Heart left ventricle (tissue), 16 donors: ENCODE data around the gene PLSCR2. TPM values are rescaled to one million over a fixed set of nuclear protein-coding genes. Genes with fewer than 3 reads are reported as not detected.
"Not testable (repeated sequence)": the region's sequence is repeated elsewhere in the genome, so short reads cannot be mapped to it uniquely, and the experiment has no call there.

Experiments used
- ATAC-seq, 4 donors: fragments of 200-7000 bp; cut with Tn5 transposase; one replicate each; pipeline ENCODE4 v1.9.1; 2020 to 2022; ENCODE audit warnings: moderate library complexity in 4 of 4, mild to moderate bottlenecking in 3 of 4, moderate number of reproducible peaks in 1 of 4
- DNase-seq, 5 donors: peaks; one replicate each; pipeline ENCODE4 v3.0.0-alpha.2; 2020
- H3K27ac ChIP-seq, 12 donors: fragments of 200-600 bp; sonication (generic) in 4 of 12; one replicate each; pipeline versions ENCODE4 v1.5.0 to v1.8.0; 2016 to 2022; ENCODE audit warnings: mild to moderate bottlenecking in 2 of 12
- H3K27me3 ChIP-seq, 9 donors: fragments of 200-600 bp; sonication (generic) in 2 of 9; one replicate each; pipeline versions ENCODE4 v1.5.1 to v1.8.0; 2016 to 2022; ENCODE audit warnings: mild to moderate bottlenecking in 3 of 9
- H3K36me3 ChIP-seq, 9 donors: fragments of 200-600 bp; sonication (generic) in 2 of 9; one replicate each; pipeline versions ENCODE4 v1.5.0 to v1.8.0; 2018 to 2022; ENCODE audit warnings: mild to moderate bottlenecking in 2 of 9
- H3K4me1 ChIP-seq, 12 donors: fragments of 200-600 bp; sonication (generic) in 4 of 12; one replicate each; pipeline versions ENCODE4 v1.5.0 to v1.8.0; 2016 to 2022; ENCODE audit warnings: mild to moderate bottlenecking in 3 of 12
- H3K4me3 ChIP-seq, 12 donors: fragments of 200-600 bp; sonication (generic) in 4 of 12; one replicate each; pipeline versions ENCODE4 v1.5.0 to v1.8.0; 2017 to 2022; ENCODE audit warnings: mild to moderate bottlenecking in 9 of 12, moderate library complexity in 4 of 12
- H3K9me3 ChIP-seq, 12 donors: fragments of 200-600 bp; sonication (generic) in 4 of 12; one replicate each; pipeline versions ENCODE4 v1.5.0 to v1.8.0; 2016 to 2022; ENCODE audit warnings: mild to moderate bottlenecking in 1 of 12
- POLR2A ChIP-seq, 2 donors: fragments of 450-650 bp; IDR thresholded peaks; one replicate each; pipeline ENCODE4 v1.6.1; 2017; ENCODE audit warnings: antibody characterized with exemption in 2 of 2, mild to moderate bottlenecking in 2 of 2, moderate library complexity in 2 of 2
- WGBS, 4 donors: extraction: QIAGEN DNeasy Blood & Tissue Kit in 2 of 4; methylation state at CpG; one replicate each; pipeline versions ENCODE4 v1.1.5 to v1.1.7; 2013 to 2018; 5-methylcytosine and 5-hydroxymethylcytosine counted together
- intact Hi-C, 10 donors: fragments of 100-400 bp; cut with DNase I; formaldehyde crosslinking; loops; one replicate each; pipeline versions ENCODE4 v1.11.1 to v1.14.2; 2022
- polyA plus RNA-seq, 2 donors: library from polyadenylated mRNA; stranded (reverse); fragments of 200-250 nt; gene quantifications; one replicate each; pipeline ENCODE4 v1.2.3, GENCODE V29; 2013
- total RNA-seq, 9 donors: library from RNA; depleted of rRNA in 2 of 9; stranded (reverse); fragments of >200 nt in 2 of 9; fragmentation: NEBNext Ultra II Directional in 3 of 9; extraction: Animal tissue kit (Norgen Biotek cat#: 25700) in 3 of 9; gene quantifications; one replicate each; pipeline versions ENCODE4 v1.1.0 to v1.2.4, GENCODE V29; 2016 to 2023
- TF ChIP-seq, protein P1 (sequence below), 12 donors: fragments of 200-600 bp; sonication (generic) in 4 of 12; IDR thresholded peaks; one replicate each; pipeline versions ENCODE4 v1.5.0 to v1.8.0; 2018 to 2022; ENCODE audit warnings: antibody characterized with exemption in 12 of 12, mild to moderate bottlenecking in 5 of 12
- donor health status: ischemic (EF 13 %, LVEDD 7.1; RV severe dilation, severe dysfunction).
- donor health status: healthy with polysubstance abuse.
- donor health status: DM: no; HTN: yes; CAD: no.
- donor health status: DM: no; HTN: no; CAD: no.
- donor health status: ischemic (EF 25% LVEDD 6.9; RV normal size, moderate dysfunction).
- donor health status: ischemic (EF 25% LVEDD 5.7; RV mildly dilated, moderate dysfunction).
- donor health status: healthy.
- donor health status: DM: yes; HTN: yes; CAD: no.
- donor health status: ischemic (EF 35%, LVEDD 5.7; RV mildly dilated, moderate dysfunction).
- donor health status: nonischemic (EF 11% LVEDD 7.7; RV severe dilation, severe dysfunction).
- donor health status: DM: yes; HTN: yes; CAD: no.
- donor health status: PGD.
- donor health status: ischemic (EF 29% LVEDD 5.4; RV normal size, mild dysfunction).
- donor health status: nonischemic (EF 23%, LVEDD 6.1; RV moderate dilation, normal function).

PLSCR2 gene
- total and polyA plus RNA-seq, 11 donors = not detected

DNA sequence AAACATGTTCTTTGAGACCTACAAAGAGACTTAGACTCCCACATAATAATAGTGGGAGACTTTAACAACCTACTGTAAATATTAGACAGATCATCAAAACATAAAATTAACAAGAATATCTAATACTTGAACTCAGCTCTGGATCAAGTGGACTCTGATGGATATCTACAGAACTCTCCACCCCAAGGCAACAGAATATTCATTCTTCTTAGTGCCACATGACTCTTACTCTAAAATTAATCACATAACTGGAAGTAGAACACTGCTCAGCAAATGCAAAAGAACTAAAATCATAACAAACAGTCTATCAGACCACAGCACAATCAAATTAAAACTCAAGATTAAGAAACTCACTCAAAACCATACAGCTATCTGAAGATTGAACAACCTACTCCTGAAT is 15.9 kb upstream of the PLSCR2 start:
- TF ChIP-seq, protein P1, sequence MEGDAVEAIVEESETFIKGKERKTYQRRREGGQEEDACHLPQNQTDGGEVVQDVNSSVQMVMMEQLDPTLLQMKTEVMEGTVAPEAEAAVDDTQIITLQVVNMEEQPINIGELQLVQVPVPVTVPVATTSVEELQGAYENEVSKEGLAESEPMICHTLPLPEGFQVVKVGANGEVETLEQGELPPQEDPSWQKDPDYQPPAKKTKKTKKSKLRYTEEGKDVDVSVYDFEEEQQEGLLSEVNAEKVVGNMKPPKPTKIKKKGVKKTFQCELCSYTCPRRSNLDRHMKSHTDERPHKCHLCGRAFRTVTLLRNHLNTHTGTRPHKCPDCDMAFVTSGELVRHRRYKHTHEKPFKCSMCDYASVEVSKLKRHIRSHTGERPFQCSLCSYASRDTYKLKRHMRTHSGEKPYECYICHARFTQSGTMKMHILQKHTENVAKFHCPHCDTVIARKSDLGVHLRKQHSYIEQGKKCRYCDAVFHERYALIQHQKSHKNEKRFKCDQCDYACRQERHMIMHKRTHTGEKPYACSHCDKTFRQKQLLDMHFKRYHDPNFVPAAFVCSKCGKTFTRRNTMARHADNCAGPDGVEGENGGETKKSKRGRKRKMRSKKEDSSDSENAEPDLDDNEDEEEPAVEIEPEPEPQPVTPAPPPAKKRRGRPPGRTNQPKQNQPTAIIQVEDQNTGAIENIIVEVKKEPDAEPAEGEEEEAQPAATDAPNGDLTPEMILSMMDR (IDR thresholded peaks at IDR 0.05) = no peak
- no peak for TF ChIP-seq POLR2A (IDR thresholded peaks at IDR 0.05)
- Histone ChIP-seq H3K9me3 (peaks cover 0 to 52% (median 6%) of the 10 kb centered on the region in 12 donors), H3K36me3 (no peaks in the 10 kb centered on the region), H3K27ac (no peak overlapping the region), H3K27me3 (no peaks in the 10 kb centered on the region), H3K4me1 (no peaks in the 10 kb centered on the region), H3K4me3 (no peak overlapping the region)
- intact Hi-C loops = no loop called here
- ATAC-seq = no peak
- no peak for DNase-seq

DNA sequence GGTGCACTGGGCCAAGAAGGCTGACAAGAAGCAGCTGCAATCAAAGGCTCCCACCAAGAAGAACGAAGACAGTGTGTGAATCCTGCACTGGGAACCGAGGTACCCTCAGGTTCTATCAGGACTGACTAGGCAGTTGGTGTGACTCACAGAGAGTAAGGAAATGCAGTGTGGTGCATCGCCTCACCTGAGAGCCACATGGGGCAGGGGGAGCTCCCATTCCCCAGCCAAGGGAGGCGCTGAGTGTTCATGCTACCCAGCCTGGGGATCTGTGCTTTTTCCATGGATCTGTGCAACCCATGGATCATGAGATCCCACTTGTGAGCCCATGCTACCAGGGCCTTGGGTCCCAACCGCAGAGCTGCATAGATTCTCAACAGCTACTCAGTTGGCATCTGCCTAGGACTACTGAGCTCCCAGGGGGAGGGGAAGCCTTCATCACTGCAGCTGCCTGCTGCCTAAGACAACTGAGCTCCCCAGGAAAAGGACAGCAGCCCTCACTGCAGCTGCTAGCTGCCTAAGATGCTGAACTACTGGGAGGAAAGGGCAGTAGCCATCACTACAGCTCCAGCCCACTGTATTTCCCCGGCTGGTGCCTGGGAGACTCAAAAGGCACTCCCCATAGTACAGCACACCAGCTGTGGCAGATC is 6.9 kb upstream of the PLSCR2 start:
- Histone ChIP-seq H3K27ac (no peak overlapping the region), H3K36me3 (no peaks in the 10 kb centered on the region), H3K4me3 (no peak overlapping the region), H3K4me1 (no peaks in the 10 kb centered on the region), H3K27me3 (peaks cover 0 to 4% (median 0%) of the 10 kb centered on the region in 9 donors), H3K9me3 (no peaks in the 10 kb centered on the region)
- ATAC-seq (no peak), DNase-seq (no peak)
- no peak for TF ChIP-seq POLR2A (IDR thresholded peaks at IDR 0.05)
- TF ChIP-seq, protein P1 (IDR thresholded peaks at IDR 0.05) = no peak
- intact Hi-C loops = no loop called here
- 91 to 93% (median 92%) methylated on average over 5 to 6 of the region's 6 CpGs for WGBS, 4 donors

DNA sequence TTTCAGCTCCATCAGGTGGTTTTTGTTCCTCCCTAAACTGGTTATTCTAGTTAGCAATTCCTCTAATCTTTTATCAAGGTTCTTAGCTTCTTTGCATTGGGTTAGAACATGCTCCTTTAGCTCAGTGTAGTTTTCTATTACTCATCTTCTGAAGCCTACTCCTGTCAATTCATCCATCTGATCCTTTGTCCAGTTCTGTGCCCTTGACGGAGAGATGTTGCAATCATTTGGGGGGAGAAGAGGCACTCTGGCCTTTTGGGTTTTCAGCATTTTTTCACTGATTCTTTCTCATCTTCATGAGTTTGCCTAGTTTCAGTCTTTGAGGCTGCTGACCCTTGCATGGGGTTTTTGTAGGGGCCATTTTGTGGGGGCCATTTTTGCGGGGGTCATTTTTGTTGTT is 5.6 kb upstream of the PLSCR2 start:
- H3K27ac ChIP-seq, intact Hi-C loops, H3K27me3 ChIP-seq, H3K36me3 ChIP-seq, H3K4me3 ChIP-seq, ATAC-seq, H3K4me1 ChIP-seq, H3K9me3 ChIP-seq, DNase-seq: not testable (repeated sequence)
- 91 to 97% (median 96%) methylated on average over 2 of the region's 2 CpGs for WGBS, 4 donors

DNA sequence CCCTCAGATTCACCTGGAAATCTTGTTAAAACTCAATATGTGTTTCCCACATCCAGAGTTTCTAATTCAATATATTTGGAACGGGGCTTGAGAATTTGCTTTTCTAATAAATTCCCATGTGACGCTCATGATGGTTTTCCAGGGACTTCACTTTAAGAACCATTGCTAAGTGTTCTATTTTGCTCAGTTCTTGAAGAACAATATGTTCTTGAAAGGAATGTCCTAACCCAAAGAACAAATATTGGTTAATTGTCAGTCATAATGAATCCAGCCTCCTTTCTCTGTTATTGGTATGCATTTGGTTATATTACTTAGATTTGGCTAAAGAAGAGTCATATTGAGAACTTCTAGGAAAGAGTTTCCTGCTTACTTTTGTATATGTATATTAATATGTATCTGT is 4.4 kb upstream of the PLSCR2 start:
- Histone ChIP-seq H3K9me3 (no peaks in the 10 kb centered on the region), H3K36me3 (no peaks in the 10 kb centered on the region), H3K4me1 (peaks cover 0 to 11% (median 2%) of the 10 kb centered on the region in 12 donors), H3K27ac (no peak overlapping the region), H3K27me3 (peaks cover 0 to 4% (median 0%) of the 10 kb centered on the region in 9 donors), H3K4me3 (no peak overlapping the region)
- TF ChIP-seq POLR2A (IDR thresholded peaks at IDR 0.05) = no peak
- TF ChIP-seq, protein P1 (IDR thresholded peaks at IDR 0.05) = no peak
- DNase-seq (no peak), ATAC-seq (no peak)
- WGBS, 4 donors = 72 to 86% (median 80%) methylated on average over 2 of the region's 2 CpGs
- intact Hi-C loops = no loop called here

DNA sequence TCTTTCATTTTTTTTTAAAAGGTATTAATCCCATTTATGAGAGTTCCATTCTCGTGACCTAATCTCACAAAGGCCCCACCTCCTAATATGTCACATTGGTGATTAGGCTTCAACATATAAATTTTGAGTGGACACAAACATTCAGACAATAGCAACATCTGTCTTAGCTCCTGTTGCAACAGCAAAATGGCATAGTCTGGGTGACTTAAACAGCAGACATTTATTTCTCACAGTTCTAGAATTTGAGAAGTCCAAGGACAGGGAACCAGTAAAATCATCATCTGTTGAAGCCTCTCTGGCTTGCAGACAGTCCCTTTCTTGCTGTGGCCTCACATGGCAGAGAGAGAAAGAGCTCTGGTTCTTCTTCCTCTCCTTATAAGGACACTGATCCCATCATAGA is 3.2 kb upstream of the PLSCR2 start:
- H3K9me3 ChIP-seq = no peaks in the 10 kb centered on the region
- H3K4me1 ChIP-seq = peaks cover 0 to 11% (median 2%) of the 10 kb centered on the region in 12 donors
- no peak overlapping the region for H3K4me3 ChIP-seq
- intact Hi-C loops = no loop called here
- WGBS, 4 donors = 93 to 100% (median 99%) methylated on average over 1 of the region's 1 CpG
- H3K27me3 ChIP-seq = peaks cover 0 to 4% (median 0%) of the 10 kb centered on the region in 9 donors
- no peak for TF ChIP-seq POLR2A (IDR thresholded peaks at IDR 0.05)
- TF ChIP-seq, protein P1 (IDR thresholded peaks at IDR 0.05) = no peak
- ATAC-seq (no peak), DNase-seq (no peak)
- H3K27ac ChIP-seq = no peak overlapping the region
- no peaks in the 10 kb centered on the region for H3K36me3 ChIP-seq
